ENCODE measurements around the gene NCAM2.

The NCAM2 gene

DNA sequence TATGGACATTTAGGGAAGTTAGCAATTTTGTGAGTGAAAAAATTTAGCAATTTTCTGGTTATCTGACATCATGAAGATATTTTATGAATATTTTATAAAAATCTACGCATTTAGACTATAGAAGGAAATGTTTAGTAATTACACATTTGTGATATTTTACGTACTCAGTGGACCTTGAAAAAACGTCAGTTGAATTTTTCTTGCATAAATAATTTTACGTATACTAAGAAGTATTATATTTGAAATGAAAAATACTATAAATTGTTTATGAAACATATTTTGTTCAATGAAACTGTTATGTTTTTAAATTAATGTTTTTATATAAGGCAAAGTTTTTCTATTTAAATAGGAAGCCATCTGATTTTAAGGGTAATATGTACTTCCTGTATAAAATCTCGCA lies 462.8 kb downstream of the NCAM2 start:
- no peak for DNase-seq (ENCODE audit: low spot score)

DNA sequence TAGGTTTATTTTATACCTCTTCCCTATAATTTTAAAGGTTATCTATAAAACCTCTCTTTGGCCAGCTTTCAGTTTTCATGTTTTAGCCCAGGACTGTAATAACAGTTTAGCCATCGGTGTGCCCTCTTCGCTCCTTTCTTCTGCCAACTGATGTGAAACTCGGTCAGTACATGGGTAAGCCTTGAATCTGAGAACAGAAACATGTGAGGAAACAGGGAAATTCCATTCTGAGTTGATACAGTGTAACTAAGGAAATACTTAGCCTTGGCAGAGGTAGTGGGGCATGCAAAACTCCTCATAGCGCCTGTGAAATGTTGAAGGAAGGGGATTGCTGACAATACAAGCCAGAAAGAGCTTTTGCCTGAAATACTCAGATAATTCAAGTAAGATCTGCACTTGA lies 465.2 kb downstream of the NCAM2 start:
- DNase-seq (ENCODE audit: low spot score), result no peak

DNA sequence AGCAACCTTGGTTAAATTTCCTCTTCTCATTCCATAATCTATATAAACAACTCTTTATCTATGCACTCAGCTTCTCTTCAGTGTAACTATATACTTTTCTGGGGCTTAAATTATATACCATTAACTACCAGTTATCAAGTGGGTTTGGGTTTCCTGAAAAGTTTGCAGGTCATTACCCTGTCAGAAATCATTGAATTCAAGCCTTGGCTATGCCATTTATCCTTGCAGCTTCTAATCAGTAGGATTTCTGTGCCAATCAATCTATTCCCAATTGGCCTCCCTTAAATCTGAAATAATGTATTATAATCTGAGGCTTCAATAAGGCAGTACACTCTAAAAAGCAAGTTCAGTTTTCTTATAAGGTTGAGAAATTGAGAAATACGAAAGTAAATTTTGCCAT lies 466.5 kb downstream of the NCAM2 start:
- no peak for DNase-seq (ENCODE audit: low spot score)

DNA sequence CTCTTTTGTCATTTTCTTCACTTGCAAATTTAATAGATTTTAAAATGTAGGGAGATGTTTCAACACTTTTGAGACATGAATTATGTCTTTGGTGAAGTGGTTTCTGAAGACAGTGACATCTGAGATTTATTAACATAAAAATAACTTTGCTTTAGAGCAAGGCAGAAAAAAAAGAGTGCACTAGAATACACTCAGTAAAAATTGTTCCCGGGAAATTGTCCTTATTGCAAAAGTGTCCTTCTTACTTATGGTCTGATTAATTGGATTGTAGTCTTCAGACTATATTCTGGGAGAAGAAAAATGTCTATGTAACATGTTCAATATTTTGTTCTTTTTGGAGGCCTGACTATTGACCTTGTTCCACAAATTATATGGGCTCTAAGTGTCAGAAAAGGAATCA lies 468.5 kb downstream of the NCAM2 start:
- DNase-seq (ENCODE audit: low spot score), result no peak

DNA sequence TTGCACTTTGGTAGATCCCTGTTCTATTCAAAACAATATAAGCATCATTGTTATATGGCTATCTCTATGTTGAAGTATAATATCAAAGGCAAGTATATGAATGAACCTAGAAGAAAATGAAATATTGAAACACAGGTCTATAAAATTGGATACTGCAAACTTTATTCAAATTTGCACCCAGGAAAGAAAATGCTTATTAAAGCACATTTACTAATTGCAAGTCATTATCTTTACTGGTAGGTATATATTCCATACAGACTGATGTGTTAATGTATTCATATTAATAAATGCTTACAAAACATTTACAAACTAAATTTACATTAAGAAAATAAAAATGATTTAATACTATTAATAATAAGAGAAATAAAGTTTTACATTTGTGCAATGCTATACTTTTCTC lies 469.8 kb downstream of the NCAM2 start:
- DNase-seq (ENCODE audit: low spot score), result no peak

DNA sequence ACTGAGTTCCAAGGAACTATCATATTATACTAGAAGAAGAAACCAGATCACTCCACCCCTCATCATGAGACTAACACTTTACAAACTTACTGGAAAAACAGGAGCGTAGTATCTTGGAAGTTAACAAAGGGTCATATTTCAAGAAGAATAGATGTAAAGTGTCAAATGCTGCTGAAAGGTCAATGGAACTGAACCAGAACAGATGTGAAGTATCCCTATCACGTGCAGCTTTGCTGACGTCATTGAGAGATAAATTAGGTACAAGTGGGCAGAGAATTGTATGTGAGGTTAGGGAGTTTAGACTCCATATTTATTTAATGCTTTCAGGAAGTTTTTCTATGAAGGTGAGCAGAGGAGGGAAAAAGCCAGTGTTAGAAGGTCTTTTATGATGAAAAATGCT lies 483.0 kb downstream of the NCAM2 start:
- DNase-seq (ENCODE audit: low spot score), result no peak

DNA sequence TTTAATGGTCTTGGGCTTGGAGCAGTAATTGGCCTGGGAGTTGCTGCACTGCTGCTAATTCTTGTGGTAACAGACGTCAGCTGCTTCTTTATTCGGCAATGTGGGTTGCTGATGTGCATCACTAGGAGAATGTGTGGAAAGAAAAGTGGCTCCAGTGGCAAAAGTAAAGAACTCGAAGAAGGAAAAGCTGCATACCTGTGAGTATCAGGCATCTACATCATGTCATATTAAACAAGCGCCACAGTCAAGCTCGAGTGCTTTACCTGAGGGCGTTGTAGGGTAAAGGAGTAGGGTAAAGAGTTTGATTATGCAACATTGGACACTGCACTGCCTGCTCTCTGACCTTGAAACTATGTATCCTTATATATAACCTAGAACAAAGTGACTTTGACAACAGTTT lies 510.6 kb downstream of the NCAM2 start:
- no peak for DNase-seq (ENCODE audit: low spot score)

DNA sequence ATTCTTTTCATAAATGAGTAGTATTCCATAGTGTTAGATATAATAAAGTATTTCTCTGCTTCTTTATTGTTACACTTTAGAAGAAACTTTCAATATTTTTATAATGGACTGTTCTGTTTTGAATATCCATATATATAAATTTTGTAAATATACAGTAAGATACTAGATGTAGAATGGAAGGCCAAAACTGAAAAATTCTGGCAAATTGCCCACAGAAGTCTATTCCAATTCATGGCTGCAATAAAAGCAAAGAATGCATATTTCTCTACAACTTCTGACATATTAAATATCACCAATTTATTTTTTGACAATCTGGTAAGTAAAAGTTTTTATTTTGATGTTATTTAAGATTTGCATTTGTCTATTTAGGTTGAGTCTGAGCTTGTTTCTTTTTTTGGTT lies 532.5 kb downstream of the NCAM2 start:
- DNase-seq (ENCODE audit: low spot score), result no peak

DNA sequence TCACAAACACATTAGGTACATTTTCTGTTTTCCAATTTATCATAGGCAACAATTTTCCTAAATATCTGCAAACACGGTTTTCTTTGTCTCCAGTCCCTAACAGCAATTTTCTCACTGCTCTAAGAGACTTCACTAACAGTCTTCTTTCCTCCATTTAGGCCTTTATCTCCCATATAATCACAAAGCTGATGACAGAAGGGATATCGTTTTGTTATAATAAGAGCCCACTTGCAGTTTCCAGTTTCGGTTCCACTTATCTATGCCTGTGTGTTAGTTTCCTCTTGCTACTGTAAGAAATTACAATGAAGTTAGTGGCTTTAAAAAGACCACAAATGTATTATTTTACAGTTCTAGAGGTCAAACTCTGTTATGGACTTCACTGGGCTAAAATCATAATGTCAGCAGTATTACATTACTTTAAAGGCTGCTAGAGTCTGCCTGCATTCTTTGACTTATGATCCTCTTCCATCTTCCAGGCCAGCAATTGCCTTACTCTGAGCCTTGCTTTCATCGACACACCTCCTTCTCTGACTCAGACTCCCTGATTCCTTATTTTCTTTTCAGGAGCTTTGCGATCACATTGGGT lies 549.3 kb downstream of the NCAM2 start:
- DNase-seq (ENCODE audit: low spot score), result no peak

DNA sequence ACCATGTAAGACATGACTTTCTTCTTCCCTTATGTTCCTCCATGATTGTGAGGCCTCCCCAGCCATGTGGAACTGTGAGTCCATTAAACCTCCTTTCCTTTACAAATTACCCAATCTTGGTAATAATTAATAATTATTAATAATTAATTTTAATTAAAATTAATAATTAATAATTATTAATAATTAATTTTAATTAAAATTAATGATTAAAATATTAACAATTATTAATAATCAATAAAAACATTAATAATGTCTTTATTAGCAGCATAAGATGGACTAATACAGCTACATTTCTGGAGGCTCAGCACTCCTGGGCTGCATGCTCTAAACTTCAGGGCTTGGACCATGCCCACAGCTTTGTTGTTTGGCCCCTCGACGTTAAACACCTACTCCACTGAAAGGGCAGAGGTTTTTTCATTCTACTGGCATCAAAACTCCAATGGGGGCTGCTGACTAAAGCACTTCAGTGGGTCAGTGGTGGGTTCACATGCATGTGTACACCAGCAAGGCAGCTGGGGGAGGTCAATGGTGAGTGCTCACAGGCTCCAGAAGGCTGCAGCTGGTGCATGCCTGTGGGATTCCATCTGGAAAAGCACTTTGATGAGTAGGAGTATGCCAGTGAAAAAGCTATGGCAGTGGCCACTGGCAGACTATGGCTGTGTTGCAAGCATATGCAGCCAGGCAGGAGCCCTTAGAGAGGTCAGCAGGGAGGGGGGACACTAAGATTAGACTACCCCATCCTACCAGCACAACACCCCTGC lies 561.3 kb downstream of the NCAM2 start:
- DNase-seq (ENCODE audit: low spot score), result no peak
